Measurements from ENCODE around the gene NEK7.

DNA sequence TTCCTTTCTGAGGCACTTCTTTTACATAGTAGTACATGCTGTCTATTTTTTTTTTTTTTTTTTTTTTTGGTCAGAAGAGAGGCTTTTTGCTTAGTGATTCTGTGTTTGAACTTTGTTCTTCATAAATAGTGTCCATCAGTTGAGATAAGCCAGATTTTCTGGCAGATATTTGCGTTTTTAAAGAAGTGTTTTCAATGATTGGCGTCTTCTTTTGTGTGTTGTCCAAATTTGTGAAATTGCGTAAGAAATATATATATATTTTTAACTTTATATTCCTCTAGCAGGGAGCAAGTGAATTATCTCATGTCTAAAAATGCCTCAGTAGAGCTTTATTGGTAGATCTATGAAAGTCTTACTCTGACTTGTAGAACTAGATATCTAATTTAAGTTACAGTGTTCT, 28.3 kb downstream of the NEK7 start:
- TF ChIP-seq, protein P1, sequence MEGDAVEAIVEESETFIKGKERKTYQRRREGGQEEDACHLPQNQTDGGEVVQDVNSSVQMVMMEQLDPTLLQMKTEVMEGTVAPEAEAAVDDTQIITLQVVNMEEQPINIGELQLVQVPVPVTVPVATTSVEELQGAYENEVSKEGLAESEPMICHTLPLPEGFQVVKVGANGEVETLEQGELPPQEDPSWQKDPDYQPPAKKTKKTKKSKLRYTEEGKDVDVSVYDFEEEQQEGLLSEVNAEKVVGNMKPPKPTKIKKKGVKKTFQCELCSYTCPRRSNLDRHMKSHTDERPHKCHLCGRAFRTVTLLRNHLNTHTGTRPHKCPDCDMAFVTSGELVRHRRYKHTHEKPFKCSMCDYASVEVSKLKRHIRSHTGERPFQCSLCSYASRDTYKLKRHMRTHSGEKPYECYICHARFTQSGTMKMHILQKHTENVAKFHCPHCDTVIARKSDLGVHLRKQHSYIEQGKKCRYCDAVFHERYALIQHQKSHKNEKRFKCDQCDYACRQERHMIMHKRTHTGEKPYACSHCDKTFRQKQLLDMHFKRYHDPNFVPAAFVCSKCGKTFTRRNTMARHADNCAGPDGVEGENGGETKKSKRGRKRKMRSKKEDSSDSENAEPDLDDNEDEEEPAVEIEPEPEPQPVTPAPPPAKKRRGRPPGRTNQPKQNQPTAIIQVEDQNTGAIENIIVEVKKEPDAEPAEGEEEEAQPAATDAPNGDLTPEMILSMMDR (optimal IDR thresholded peaks at IDR 0.05 in 1 of 3, IDR thresholded peaks at IDR 0.05 in 1 of 3, conservative IDR thresholded peaks at IDR 0.05 in 1 of 3; ENCODE audit: extremely low read depth in 1 of 3, insufficient read depth in 2 of 3, low read length in 3 of 3), result no peak
- TF ChIP-seq EZH2 (IDR thresholded peaks at IDR 0.05; ENCODE audit: low read length), result no peak

Measured in keratinocyte (primary cell).